Endothelial cell of umbilical vein (primary cell): ENCODE measurements around the gene POLR3B. TPM values are rescaled to one million over a fixed set of nuclear protein-coding genes. Genes with fewer than 3 reads are reported as not detected.

Source experiments
- BruUV-seq: library from RNA; stranded (reverse); fragments of 400-500 nt; replicated peaks from 2 replicates; lab custom pipeline; 2021; lab: Mats Ljungman, UMichigan
- CTCF ChIA-PET: fragments of 300-600, 350-600 bp; sonication (Branson Sonifier 250); formaldehyde crosslinking; loops from one replicate; lab custom pipeline; 2021; ENCODE audit warnings: antibody characterized with exemption, inconsistent platforms; lab: Charles Lee
- POLR2A ChIA-PET: fragments of 300-600, 350-600 bp; sonication (Branson Sonifier 250); formaldehyde crosslinking; loops from one replicate; lab custom pipeline; 2021; ENCODE audit warnings: antibody characterized with exemption, inconsistent platforms; lab: Charles Lee
- DNase-seq: peaks from one replicate; pipeline ENCODE4 v3.0.0-alpha.2; 2011; ENCODE audit warnings: low read depth, low spot score
- FAIRE-seq: peaks from 2 replicates; lab custom pipeline; 2011; peaks lifted over from hg19 to GRCh38; lab: Jason Lieb, UNC
- H2AFZ ChIP-seq: 2 replicates; pipeline ENCODE4 v1.6.0; 2012; ENCODE audit warnings: low read depth, low read length, control low read depth, inconsistent platforms
- H3K27ac ChIP-seq: 2 replicates; pipeline ENCODE4 v1.5.1; 2011; ENCODE audit warnings: low read depth, mild to moderate bottlenecking, control low read depth, low read length, moderate library complexity; ENCODE audit not compliant: insufficient read depth
- H3K27me3 ChIP-seq, 2 experiments: 2 replicates each; pipeline versions ENCODE4 v1.6.0 to v1.6.1; 2011; ENCODE audit warnings: low read length in 2 of 2, mixed read lengths in 1 of 2; ENCODE audit not compliant: control insufficient read depth in 2 of 2, insufficient read depth in 2 of 2
- H3K36me3 ChIP-seq, 2 experiments: 2 replicates in 1 of 2; 3 replicates in 1 of 2; pipeline ENCODE4 v1.5.1; 2011; ENCODE audit warnings: low read length in 2 of 2, mild to moderate bottlenecking in 1 of 2, moderate library complexity in 1 of 2; ENCODE audit not compliant: control insufficient read depth in 2 of 2, insufficient read depth in 2 of 2; ENCODE audit errors: extremely low read depth in 1 of 2
- H3K4me1 ChIP-seq: 3 replicates; pipeline ENCODE4 v1.5.1; 2011; ENCODE audit warnings: mild to moderate bottlenecking, low read length; ENCODE audit not compliant: control insufficient read depth, insufficient read depth; ENCODE audit errors: extremely low read depth
- H3K4me2 ChIP-seq: 2 replicates; pipeline ENCODE4 v1.6.1; 2011; ENCODE audit warnings: low read length, control low read depth, mixed read lengths; ENCODE audit not compliant: insufficient read depth
- H3K4me3 ChIP-seq, 3 experiments: fragments of 200-600 bp in 1 of 3; sonication (generic), shearing (Covaris generic) in 1 of 3; replicated peaks in 1 of 3; 2 replicates each; pipeline ENCODE4 v1.5.1; 2011 to 2016; ENCODE audit warnings: control low read depth in 3 of 3, low read length in 3 of 3, mild to moderate bottlenecking in 2 of 3, inconsistent platforms in 1 of 3, low read depth in 1 of 3, moderate library complexity in 1 of 3; ENCODE audit not compliant: insufficient read depth in 1 of 3
- H3K79me2 ChIP-seq: 2 replicates; pipeline ENCODE4 v1.6.0; 2012; ENCODE audit warnings: low read length, inconsistent platforms; ENCODE audit not compliant: control insufficient read depth, insufficient read depth
- H3K9ac ChIP-seq: replicated peaks from 2 replicates; pipeline ENCODE3; 2011; ENCODE audit warnings: low read length, control low read depth; ENCODE audit not compliant: insufficient read depth; ENCODE audit errors: extremely low read depth
- H3K9me1 ChIP-seq: replicated peaks from 3 replicates; pipeline ENCODE4 v1.6.0; 2011; ENCODE audit warnings: mild to moderate bottlenecking, low read length; ENCODE audit not compliant: control insufficient read depth, insufficient read depth; ENCODE audit errors: extremely low read depth
- H3K9me3 ChIP-seq: replicated peaks from 2 replicates; pipeline ENCODE4 v1.5.1; 2012; ENCODE audit warnings: low read length, inconsistent platforms; ENCODE audit not compliant: control insufficient read depth, insufficient read depth
- H4K20me1 ChIP-seq: replicated peaks from 2 replicates; pipeline ENCODE3; 2011; ENCODE audit warnings: mild to moderate bottlenecking, low read length; ENCODE audit not compliant: control insufficient read depth, insufficient read depth; ENCODE audit errors: extremely low read depth
- EZH2 ChIP-seq: IDR thresholded peaks from 2 replicates; pipeline ENCODE4 v1.6.1; 2012; ENCODE audit warnings: borderline replicate concordance, low read depth, mild to moderate bottlenecking, moderate library complexity, low read length, inconsistent platforms; ENCODE audit not compliant: severe bottlenecking
- FOS ChIP-seq: IDR thresholded peaks from 2 replicates; pipeline ENCODE4 v1.6.1; 2011; ENCODE audit warnings: mild to moderate bottlenecking, low read length, moderate library complexity, borderline replicate concordance; ENCODE audit not compliant: insufficient read depth
- GATA2 ChIP-seq: IDR thresholded peaks from 2 replicates; pipeline ENCODE4 v1.7.0; 2011; ENCODE audit warnings: low read depth, mild to moderate bottlenecking, moderate library complexity, mixed read lengths, low read length; ENCODE audit not compliant: insufficient read length, insufficient read depth
- JUN ChIP-seq: IDR thresholded peaks from 2 replicates; pipeline ENCODE4 v1.6.1; 2011; ENCODE audit warnings: borderline replicate concordance, low read depth; ENCODE audit not compliant: insufficient read length, insufficient read depth
- MYC ChIP-seq: IDR thresholded peaks from one replicate; pipeline ENCODE4 v1.6.1; 2011; ENCODE audit warnings: mild to moderate bottlenecking, low read depth, low read length
- POLR2A ChIP-seq: IDR thresholded peaks from 2 replicates; pipeline ENCODE4 v1.6.1; 2012; ENCODE audit warnings: low read depth, mild to moderate bottlenecking, control low read depth, low read length
- POLR2AphosphoS5 ChIP-seq: IDR thresholded peaks from 2 replicates; pipeline ENCODE4 v1.6.1; 2012; ENCODE audit warnings: low read depth, mild to moderate bottlenecking, control low read depth, low read length, moderate library complexity; ENCODE audit not compliant: insufficient read depth
- dilution Hi-C: fragments of 300-500 bp; cut with MboI; formaldehyde crosslinking; loops from one replicate; pipeline ENCODE4 v1.15.0; 2019; ENCODE audit warnings: low sequenced_read_pairs; ENCODE audit not compliant: extremely low pct_ligation_motif_present
- intact Hi-C: fragments of 100-400 bp; cut with micrococcal nuclease; formaldehyde crosslinking; loops from one replicate; pipeline ENCODE4 v1.10.0; 2022
- polyA plus RNA-seq, 4 experiments: library from polyadenylated mRNA; depleted of rRNA in 3 of 4; stranded (reverse) in 3 of 4; unstranded in 1 of 4; fragments of >200 nt; gene quantifications; 2 replicates each; pipeline versions ENCODE4 v1.2.1 to v1.2.3, GENCODE V29; 2011 to 2012; ENCODE audit warnings: missing spikeins in 1 of 4
- total RNA-seq: library from RNA; stranded (reverse); gene quantifications from 2 replicates; pipeline ENCODE4 v1.2.3, GENCODE V29; 2021
- TF ChIP-seq, protein P1 (sequence below), 2 donors: IDR thresholded peaks; 1 replicate in 1 of 2; 2 replicates in 1 of 2; pipeline ENCODE4 v1.5.1; 2011; ENCODE audit warnings: low read length in 2 of 2, mild to moderate bottlenecking in 2 of 2, moderate library complexity in 2 of 2, control low read depth in 1 of 2, inconsistent platforms in 1 of 2, low read depth in 1 of 2; ENCODE audit not compliant: insufficient read depth in 1 of 2; ENCODE audit errors: extremely low read depth in 1 of 2
- TF ChIP-seq, protein P2 (sequence below): IDR thresholded peaks from 2 replicates; pipeline ENCODE4 v1.6.1; 2011; ENCODE audit not compliant: insufficient read depth, insufficient read length

POLR3B gene
- total and polyA plus RNA-seq, 2 donors (not counting 3 experiments of a cell fraction or from before 2014, with no cell fraction given) = 6.0 to 12.3 TPM

- intact Hi-C loops (no loop called here), dilution Hi-C loops (no loop called here)
- Histone ChIP-seq H3K36me3 (no peaks in the 10 kb centered on the region), H3K4me1 (no peaks in the 10 kb centered on the region), H3K9me3 (no peaks in the 10 kb centered on the region), H3K27ac (no peak overlapping the region), H3K9me1 (no peaks in the 10 kb centered on the region), H3K27me3 (no peaks in the 10 kb centered on the region), H2AFZ (no peak overlapping the region), H4K20me1 (no peaks in the 10 kb centered on the region), H3K9ac (no peak overlapping the region), H3K4me3 (no peak overlapping the region), H3K79me2 (no peaks in the 10 kb centered on the region), H3K4me2 (no peak overlapping the region)
- CTCF ChIA-PET = no interaction called here
- POLR2A ChIA-PET = no interaction called here
- TF ChIP-seq POLR2AphosphoS5 (no peak), FOS (no peak), JUN (no peak), POLR2A (no peak), MYC (no peak), EZH2 (no peak), GATA2 (no peak)
- TF ChIP-seq, protein P1, sequence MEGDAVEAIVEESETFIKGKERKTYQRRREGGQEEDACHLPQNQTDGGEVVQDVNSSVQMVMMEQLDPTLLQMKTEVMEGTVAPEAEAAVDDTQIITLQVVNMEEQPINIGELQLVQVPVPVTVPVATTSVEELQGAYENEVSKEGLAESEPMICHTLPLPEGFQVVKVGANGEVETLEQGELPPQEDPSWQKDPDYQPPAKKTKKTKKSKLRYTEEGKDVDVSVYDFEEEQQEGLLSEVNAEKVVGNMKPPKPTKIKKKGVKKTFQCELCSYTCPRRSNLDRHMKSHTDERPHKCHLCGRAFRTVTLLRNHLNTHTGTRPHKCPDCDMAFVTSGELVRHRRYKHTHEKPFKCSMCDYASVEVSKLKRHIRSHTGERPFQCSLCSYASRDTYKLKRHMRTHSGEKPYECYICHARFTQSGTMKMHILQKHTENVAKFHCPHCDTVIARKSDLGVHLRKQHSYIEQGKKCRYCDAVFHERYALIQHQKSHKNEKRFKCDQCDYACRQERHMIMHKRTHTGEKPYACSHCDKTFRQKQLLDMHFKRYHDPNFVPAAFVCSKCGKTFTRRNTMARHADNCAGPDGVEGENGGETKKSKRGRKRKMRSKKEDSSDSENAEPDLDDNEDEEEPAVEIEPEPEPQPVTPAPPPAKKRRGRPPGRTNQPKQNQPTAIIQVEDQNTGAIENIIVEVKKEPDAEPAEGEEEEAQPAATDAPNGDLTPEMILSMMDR (IDR thresholded peaks at IDR 0.05; ENCODE audit: extremely low read depth in 1 of 2, insufficient read depth in 1 of 2, low read depth in 1 of 2, low read length in 2 of 2) = no peak
- TF ChIP-seq, protein P2, sequence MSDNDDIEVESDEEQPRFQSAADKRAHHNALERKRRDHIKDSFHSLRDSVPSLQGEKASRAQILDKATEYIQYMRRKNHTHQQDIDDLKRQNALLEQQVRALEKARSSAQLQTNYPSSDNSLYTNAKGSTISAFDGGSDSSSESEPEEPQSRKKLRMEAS = no peak
- DNase-seq = no peak
- BruUV-seq = no TSS peak
- FAIRE-seq = no peak
Observed at GRCh38 chr12:106445053-106445452, 87.5 kb downstream of the POLR3B start.
